ENCODE measurements around the gene SEMA6A. TPM values are rescaled to one million over a fixed set of nuclear protein-coding genes. Genes with fewer than 3 reads are reported as not detected.

Gene SEMA6A
- total and polyA plus RNA-seq, 7 donors, result 1.1 to 7.6 (median 3.1) TPM

GRCh38 chr5:116604805-116605204, 30.2 kb upstream of the SEMA6A start:
- Histone ChIP-seq H3K4me3 (no peak overlapping the region), H3K4me1 (no peaks in the 10 kb centered on the region), H3K27ac (no peak overlapping the region), H3K36me3 (ENCODE audit: insufficient read depth in 1 of 2, low read depth in 1 of 2) (no peaks in the 10 kb centered on the region), H3K9me3 (no peaks in the 10 kb centered on the region), H3K27me3 (ENCODE audit: insufficient read depth in 3 of 3, low read length in 2 of 3) (no peaks in the 10 kb centered on the region)
- DNase-seq (no peak), ATAC-seq (no peak)
- intact Hi-C loops (cut with DNase I), result no loop called here
- WGBS, 3 donors, result 66 to 75% (median 69%) methylated on average over 4 of the region's 4 CpGs
- TF ChIP-seq CTCF (IDR thresholded peaks at IDR 0.05), result no peak

- intact Hi-C loops (cut with DNase I), result no loop called here
- no peaks in the 10 kb centered on the region for H3K4me1 ChIP-seq
- H3K9me3 ChIP-seq, result no peaks in the 10 kb centered on the region
- DNase-seq (no peak), ATAC-seq (no peak)
- no peaks in the 10 kb centered on the region for H3K36me3 ChIP-seq (ENCODE audit: insufficient read depth in 1 of 2, low read depth in 1 of 2)
- no peak overlapping the region for H3K27ac ChIP-seq
- no peak for TF ChIP-seq CTCF (IDR thresholded peaks at IDR 0.05)
- no peak overlapping the region for H3K4me3 ChIP-seq
- H3K27me3 ChIP-seq (ENCODE audit: insufficient read depth in 3 of 3, low read length in 2 of 3), result no peaks in the 10 kb centered on the region
- WGBS, 3 donors, result 80 to 90% (median 83%) methylated on average over 3 of the region's 3 CpGs
These were observed 26.3 kb upstream of the SEMA6A start for GRCh38 chr5:116600876-116601275.

GRCh38 chr5:116598911-116599310, 24.3 kb upstream of the SEMA6A start:
- DNase-seq, result no peak
- Histone ChIP-seq H3K9me3 (no peaks in the 10 kb centered on the region), H3K36me3 (ENCODE audit: insufficient read depth in 1 of 2, low read depth in 1 of 2) (no peaks in the 10 kb centered on the region), H3K27ac (no peak overlapping the region), H3K4me1 (no peaks in the 10 kb centered on the region), H3K27me3 (ENCODE audit: insufficient read depth in 3 of 3, low read length in 2 of 3) (no peaks in the 10 kb centered on the region), H3K4me3 (no peak overlapping the region)
- no peak for TF ChIP-seq CTCF (IDR thresholded peaks at IDR 0.05)
- intact Hi-C loops (cut with DNase I), result no loop called here
- 84 to 96% (median 89%) methylated on average over 1 of the region's 1 CpG for WGBS, 3 donors
- no peak for ATAC-seq

GRCh38 chr5:116595498-116595897, 20.9 kb upstream of the SEMA6A start:
- Histone ChIP-seq H3K27ac (no peak overlapping the region), H3K9me3 (no peaks in the 10 kb centered on the region), H3K27me3 (ENCODE audit: insufficient read depth in 3 of 3, low read length in 2 of 3) (no peaks in the 10 kb centered on the region), H3K4me1 (no peaks in the 10 kb centered on the region), H3K36me3 (ENCODE audit: insufficient read depth in 1 of 2, low read depth in 1 of 2) (no peaks in the 10 kb centered on the region), H3K4me3 (no peak overlapping the region)
- 40 to 54% (median 52%) methylated on average over 3 of the region's 3 CpGs for WGBS, 3 donors
- DNase-seq (no peak), ATAC-seq (no peak)
- intact Hi-C loops (cut with DNase I), result no loop called here
- no peak for TF ChIP-seq CTCF (IDR thresholded peaks at IDR 0.05)

GRCh38 chr5:116593340-116593739, 18.7 kb upstream of the SEMA6A start:
- Histone ChIP-seq H3K9me3 (no peaks in the 10 kb centered on the region), H3K36me3 (ENCODE audit: insufficient read depth in 1 of 2, low read depth in 1 of 2) (no peaks in the 10 kb centered on the region), H3K27ac (no peak overlapping the region), H3K4me3 (no peak overlapping the region), H3K27me3 (ENCODE audit: insufficient read depth in 3 of 3, low read length in 2 of 3) (no peaks in the 10 kb centered on the region), H3K4me1 (no peaks in the 10 kb centered on the region)
- intact Hi-C loops (cut with DNase I), result no loop called here
- DNase-seq, result no peak
- WGBS, 3 donors, result 94 to 97% (median 95%) methylated on average over 5 of the region's 5 CpGs
- ATAC-seq, result no peak
- TF ChIP-seq CTCF (IDR thresholded peaks at IDR 0.05), result no peak
